Activated CD4-positive, alpha-beta T cell treated with anti-CD3 and anti-CD28 coated beads for 24 hours (primary cell): ENCODE data around the gene PLCH1.

Source experiments
- DNase-seq, 2 donors: peaks; one replicate each; pipeline ENCODE4 v3.0.0-alpha.2; 2020; ENCODE audit warnings: low read depth in 2 of 2

PLCH1 gene

GRCh38 chr3:155550391-155550790 is 194.5 kb downstream of the PLCH1 start:
- no peak for DNase-seq

GRCh38 chr3:155549087-155549486 is 195.8 kb downstream of the PLCH1 start:
- DNase-seq = no peak

GRCh38 chr3:155548195-155548594 is 196.7 kb downstream of the PLCH1 start:
- DNase-seq = no peak

- DNase-seq = no peak
Observed at GRCh38 chr3:155535098-155535497, 209.8 kb downstream of the PLCH1 start.

GRCh38 chr3:155528579-155528978 is 216.3 kb downstream of the PLCH1 start:
- no peak for DNase-seq

- DNase-seq = no peak
Observed at GRCh38 chr3:155525324-155525833, 219.5 kb downstream of the PLCH1 start.

- DNase-seq = no peak
Observed at GRCh38 chr3:155520463-155520862, 224.4 kb downstream of the PLCH1 start.

GRCh38 chr3:155519078-155519477 is 225.8 kb downstream of the PLCH1 start:
- no peak for DNase-seq

- no peak for DNase-seq
Observed at GRCh38 chr3:155517903-155518302, 227.0 kb downstream of the PLCH1 start.

GRCh38 chr3:155516439-155516838 is 228.4 kb downstream of the PLCH1 start:
- DNase-seq = no peak

- no peak for DNase-seq
Observed at GRCh38 chr3:155512867-155513261, 232.0 kb downstream of the PLCH1 start.

- no peak for DNase-seq
Observed at GRCh38 chr3:155512175-155512866, 232.6 kb downstream of the PLCH1 start.

GRCh38 chr3:155504682-155505081 is 240.2 kb downstream of the PLCH1 start:
- DNase-seq = no peak

GRCh38 chr3:155502630-155503029 is 242.2 kb downstream of the PLCH1 start:
- DNase-seq = no peak

GRCh38 chr3:155500194-155500818 is 244.6 kb downstream of the PLCH1 start:
- DNase-seq = no peak

GRCh38 chr3:155497930-155498647 is 246.8 kb downstream of the PLCH1 start:
- no peak for DNase-seq

- DNase-seq = no peak
Observed at GRCh38 chr3:155496206-155496605, 248.7 kb downstream of the PLCH1 start.

GRCh38 chr3:155495387-155495786 is 249.5 kb downstream of the PLCH1 start:
- no peak for DNase-seq

- no peak for DNase-seq
Observed at GRCh38 chr3:155494332-155494731, 250.5 kb downstream of the PLCH1 start.

- DNase-seq = no peak
Observed at GRCh38 chr3:155492841-155493240, 252.0 kb downstream of the PLCH1 start.

- DNase-seq = no peak
Observed at GRCh38 chr3:155491696-155492095, 253.2 kb downstream of the PLCH1 start.

GRCh38 chr3:155488671-155489070 is 256.2 kb downstream of the PLCH1 start:
- DNase-seq = no peak

- DNase-seq = no peak
Observed at GRCh38 chr3:155485897-155486296, 259.0 kb downstream of the PLCH1 start.
